Stimulated activated CD8-positive, alpha-beta memory T cell treated with anti-CD3 and anti-CD28 coated beads, Interleukin-12 subunit alpha, Interleukin-12 subunit beta, amount 100 ng/mL, for 24 hours (primary cell): ENCODE measurements around the gene STX17.
"Not testable (repeated sequence)": the region's sequence is repeated elsewhere in the genome, so short reads cannot be mapped to it uniquely, and the experiment has no call there.

Source experiments
- DNase-seq: peaks from one replicate; pipeline ENCODE4 v3.0.0-alpha.2; 2020; ENCODE audit errors: extremely low read depth

The STX17 gene

GRCh38 chr9:99906403-99907207 lies at the start of gene STX17:
Gene STX17 (plus strand): TSS chr9:99906654. CDS start chr9:99915240, 8,586 bp downstream.
- peak; percentile 47 for DNase-seq

GRCh38 chr9:99857576-99857975 lies 48.9 kb upstream of the STX17 start:
- DNase-seq, result not testable (repeated sequence)

DNA sequence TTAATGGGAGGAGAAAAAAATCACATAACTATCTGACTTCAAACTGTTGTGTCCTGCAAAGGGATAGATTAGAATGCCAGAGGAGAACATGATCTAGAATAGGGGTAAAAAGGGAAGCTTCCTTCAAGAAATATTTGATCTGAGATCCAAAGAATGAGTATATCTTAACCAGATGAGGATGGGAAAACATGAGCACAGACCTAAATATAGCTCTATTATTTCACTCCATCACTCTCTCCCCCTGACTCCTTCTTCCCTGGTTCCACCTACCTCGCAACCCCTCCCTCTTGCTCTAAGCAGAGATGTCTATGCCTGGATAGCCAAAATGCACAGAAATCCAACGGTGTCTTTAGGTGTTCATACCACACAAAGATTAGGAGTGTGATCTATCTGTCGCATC lies 48.4 kb upstream of the STX17 start:
- no peak for DNase-seq

DNA sequence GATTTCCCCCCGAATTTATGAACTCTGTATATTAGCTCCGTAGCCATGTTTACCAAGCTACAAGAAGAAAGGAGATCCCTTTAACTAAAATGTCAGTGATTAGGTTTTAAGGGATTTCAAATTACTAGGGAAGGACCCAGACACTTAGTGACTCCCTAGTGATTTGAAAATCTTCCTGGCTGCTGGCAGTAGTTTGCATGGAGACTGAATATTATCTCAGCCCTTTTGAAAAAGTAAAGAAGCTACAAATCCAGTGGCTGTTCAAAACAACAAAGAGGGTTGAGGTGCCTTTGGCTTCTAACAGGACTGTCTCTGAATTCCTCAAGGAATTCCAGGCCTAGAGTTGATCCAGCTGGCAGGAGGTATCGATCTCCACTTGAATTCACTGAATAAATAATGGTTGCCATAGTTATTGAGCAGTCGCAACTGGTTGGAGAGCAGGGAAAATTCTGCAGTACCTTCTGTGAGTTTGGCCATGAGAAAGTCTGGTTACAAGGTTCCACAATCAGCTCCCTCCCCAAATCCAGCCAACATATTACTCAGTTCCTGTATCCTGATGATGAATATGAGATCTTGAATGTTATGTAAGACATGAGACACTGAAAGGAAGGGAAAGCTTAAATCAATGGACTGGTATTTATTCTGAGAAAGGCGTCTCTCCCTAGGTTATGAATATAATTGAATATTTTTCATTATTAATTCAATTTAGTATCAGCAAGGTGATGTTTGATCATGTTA lies 47.0 kb upstream of the STX17 start:
- DNase-seq, result no peak

- no peak for DNase-seq
These were observed 46.2 kb upstream of the STX17 start for GRCh38 chr9:99860266-99860665.

- no peak for DNase-seq
These were observed 42.5 kb upstream of the STX17 start for GRCh38 chr9:99863955-99864354.

DNA sequence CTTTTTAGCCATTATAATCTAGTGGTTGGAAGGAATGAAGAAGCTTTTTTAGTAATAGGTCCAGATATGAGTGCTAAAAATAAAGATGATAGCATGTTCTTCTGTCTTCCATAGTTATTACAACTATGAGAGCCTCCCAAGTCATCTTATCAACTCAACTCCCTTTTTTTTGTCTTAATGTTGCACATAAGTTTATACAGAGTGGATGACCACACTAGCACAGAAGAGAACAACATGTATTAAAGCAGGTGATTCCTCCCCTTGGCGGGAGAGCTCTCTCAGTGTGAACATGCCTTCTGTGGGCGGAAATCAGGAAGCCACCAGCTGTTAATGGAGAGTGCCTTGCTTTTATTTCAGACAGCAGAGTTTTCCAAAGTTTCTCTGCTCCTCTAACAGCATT lies 40.1 kb upstream of the STX17 start:
- DNase-seq, result no peak

DNA sequence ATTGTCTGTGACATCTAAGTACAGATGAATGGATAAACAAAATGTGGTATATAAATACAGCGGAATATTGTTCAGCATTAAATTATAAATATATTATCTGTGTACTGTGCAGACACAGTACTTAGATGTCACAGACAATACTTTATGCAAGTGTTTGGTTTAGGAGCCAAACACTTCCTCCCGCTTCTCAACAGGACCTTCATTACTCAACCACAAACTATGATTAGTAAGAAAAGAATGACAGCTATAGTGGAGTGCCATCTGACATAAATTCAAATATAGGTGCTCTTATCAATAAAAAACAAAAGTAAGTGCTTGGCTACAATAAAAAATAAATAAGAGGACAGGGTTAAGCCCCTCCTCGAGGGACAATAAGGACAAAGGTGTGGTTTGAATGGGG lies 38.9 kb upstream of the STX17 start:
- DNase-seq, result no peak

GRCh38 chr9:99867968-99868367 lies 38.5 kb upstream of the STX17 start:
- DNase-seq, result no peak

DNA sequence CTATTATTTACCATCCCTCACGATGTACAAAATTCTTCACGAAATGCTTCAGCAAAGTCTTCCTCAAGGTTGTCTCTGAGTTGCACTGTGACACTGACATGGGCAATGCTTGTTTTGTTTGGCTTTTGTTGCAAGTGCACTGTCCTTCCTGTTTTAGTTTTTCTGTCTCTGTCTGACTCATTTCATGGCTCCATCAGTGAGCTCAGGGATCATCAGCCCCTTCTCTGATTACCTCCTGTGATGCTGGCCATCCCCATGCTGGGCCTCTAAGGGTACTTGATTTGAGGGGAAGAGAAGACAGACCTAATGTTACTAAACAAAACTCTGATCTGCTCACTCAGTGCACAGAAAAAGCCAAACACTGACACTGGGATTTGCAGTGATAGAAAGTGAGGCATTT lies 37.6 kb upstream of the STX17 start:
- no peak for DNase-seq

- no peak for DNase-seq
These were observed 36.3 kb upstream of the STX17 start for GRCh38 chr9:99870126-99870525.

- no peak for DNase-seq
These were observed 32.9 kb upstream of the STX17 start for GRCh38 chr9:99873531-99873930.

DNA sequence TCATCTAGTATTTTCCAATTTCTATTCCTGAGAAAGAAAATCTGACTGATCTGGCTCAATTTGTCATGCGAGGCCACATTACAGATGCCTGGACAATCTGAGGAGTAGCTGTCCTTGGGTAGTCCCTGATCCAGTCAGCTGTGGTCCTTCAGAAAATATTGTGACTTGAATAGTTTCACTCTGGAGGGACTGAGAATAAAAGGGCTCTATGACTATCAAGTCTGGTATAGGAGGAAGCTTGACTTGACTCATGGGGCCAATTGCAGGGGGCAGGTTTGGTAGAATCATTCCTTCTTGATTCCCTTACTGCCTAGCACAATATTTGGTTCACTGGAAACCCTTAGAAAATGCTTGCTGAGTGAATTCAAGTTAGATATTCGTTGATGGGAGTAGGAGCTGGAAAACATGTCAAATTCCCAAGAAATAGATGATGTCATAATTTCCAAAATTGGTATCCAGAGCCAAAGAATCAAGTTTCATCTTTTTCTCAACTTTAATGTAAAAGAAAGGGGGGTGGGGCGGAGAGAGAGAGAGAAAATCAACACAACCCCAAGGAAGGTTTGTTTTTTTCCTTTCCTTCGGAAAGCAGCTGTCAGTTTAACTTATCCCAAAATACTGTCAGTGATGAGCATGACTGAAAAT lies 32.4 kb upstream of the STX17 start:
- no peak for DNase-seq

DNA sequence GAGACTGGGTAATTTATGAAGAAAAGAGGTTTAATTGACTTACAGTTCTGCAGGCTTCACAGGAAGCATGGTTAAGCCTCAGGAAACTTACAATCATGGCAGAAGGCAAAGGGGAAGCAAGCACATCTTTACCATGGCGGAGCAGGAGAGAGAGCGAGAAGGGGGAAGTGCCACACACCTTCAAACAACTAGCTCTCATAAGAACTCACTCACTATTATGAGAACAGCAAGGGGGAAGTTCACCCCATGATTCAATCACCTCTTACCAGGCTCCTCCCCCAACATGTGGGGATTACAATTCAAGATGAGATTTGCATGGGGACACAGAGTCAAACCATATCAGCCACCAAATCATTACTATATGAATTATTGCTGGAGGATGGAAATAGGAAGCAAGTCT lies 30.3 kb upstream of the STX17 start:
- no peak for DNase-seq

- no peak for DNase-seq
These were observed 27.8 kb upstream of the STX17 start for GRCh38 chr9:99878651-99879050.

DNA sequence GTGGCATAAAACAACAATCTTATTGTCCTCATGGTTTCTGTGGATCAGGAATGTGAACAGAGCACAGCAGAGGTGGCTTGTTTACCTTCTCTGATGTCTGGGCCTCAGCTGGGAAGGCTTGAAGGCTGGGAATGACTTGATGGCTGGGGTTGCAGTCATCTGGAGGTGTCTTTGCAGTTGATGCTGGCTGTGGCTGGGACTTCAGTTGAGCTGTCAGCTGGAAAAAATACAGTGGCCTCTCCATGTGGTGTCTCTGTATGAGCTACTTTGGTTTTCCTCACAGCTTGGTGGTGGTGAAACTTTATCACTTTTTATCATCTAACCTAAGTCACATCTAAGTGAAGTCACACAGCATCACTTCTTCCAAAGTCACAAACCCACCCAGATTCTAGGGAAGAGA lies 24.7 kb upstream of the STX17 start:
- no peak for DNase-seq

DNA sequence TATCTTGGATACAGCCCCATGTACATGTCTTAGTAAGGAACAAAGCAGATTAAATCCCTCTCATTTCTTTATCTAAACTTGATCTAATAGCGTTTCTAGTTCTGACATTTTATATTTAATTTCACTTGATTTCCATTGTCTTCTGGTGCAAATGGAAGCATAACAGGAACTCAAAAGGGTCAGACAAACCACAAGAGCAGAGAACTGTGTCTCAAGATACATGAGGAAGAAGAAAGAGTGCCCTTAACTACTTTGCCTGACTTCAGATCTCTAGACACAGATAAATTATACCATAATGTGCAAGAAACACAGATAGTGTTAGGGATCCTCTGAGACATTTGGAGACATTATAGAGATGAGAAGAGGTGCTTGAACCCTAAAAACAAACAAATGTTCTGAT lies 20.7 kb upstream of the STX17 start:
- DNase-seq, result no peak

- no peak for DNase-seq
These were observed 17.3 kb upstream of the STX17 start for GRCh38 chr9:99889120-99889519.

GRCh38 chr9:99894826-99895225 lies 11.6 kb upstream of the STX17 start:
- DNase-seq, result no peak

DNA sequence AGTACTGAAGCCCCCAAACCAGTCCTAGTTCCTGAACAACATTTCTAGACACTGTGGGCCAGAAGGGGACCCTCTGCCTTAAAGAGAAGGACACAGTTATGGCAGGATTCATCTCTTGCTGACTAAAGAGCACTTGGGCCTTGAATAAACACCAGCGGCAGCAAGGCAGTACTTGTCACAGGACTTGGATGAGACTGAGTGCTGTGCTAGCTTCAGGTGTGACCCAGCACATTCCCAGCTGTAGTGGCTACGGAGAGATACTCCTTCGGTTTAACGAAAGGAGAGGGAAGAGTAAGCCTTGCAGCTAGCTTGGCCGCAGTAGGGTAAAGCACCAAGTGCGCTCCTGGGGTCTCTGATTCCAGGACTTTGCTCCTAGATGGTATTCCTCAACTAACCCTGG lies 10.9 kb upstream of the STX17 start:
- DNase-seq, result no peak

DNA sequence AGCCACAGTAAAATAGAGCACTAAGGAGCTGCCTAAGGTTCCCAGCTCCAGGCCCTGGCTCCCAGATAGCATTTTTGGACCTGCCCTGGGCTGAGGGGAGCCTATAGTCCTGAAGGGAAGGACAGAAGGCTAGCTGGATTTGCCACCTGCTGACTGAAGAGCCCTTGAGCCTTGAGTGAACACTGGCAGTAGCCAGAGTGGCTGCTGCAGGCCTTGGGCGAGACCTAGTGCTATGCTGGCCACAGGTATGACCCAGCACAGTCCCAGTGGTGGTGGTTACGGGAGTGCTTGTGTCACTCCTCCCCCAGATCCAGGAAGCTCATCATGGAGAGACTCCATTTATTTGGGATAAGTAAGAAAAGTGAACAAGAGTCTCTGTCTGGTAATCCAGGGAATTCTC lies 10.3 kb upstream of the STX17 start:
- no peak for DNase-seq

GRCh38 chr9:99903393-99903792 lies 3.1 kb upstream of the STX17 start:
- DNase-seq, result no peak
